C4-2B (cell line): ENCODE results near the gene CD44.

Experiments
- H3K27ac ChIP-seq: fragments of 450-650 bp; 2 replicates; pipeline ENCODE4 v1.5.1; 2017
- ZFX ChIP-seq: fragments of 450-650 bp; IDR thresholded peaks from 2 replicates; pipeline ENCODE4 v1.6.1; 2017
- TF ChIP-seq, protein P1 (sequence below): fragments of 450-650 bp; conservative IDR thresholded peaks from 2 replicates; pipeline ENCODE4 v1.5.1; 2017; ENCODE audit warnings: mild to moderate bottlenecking

Gene CD44

DNA sequence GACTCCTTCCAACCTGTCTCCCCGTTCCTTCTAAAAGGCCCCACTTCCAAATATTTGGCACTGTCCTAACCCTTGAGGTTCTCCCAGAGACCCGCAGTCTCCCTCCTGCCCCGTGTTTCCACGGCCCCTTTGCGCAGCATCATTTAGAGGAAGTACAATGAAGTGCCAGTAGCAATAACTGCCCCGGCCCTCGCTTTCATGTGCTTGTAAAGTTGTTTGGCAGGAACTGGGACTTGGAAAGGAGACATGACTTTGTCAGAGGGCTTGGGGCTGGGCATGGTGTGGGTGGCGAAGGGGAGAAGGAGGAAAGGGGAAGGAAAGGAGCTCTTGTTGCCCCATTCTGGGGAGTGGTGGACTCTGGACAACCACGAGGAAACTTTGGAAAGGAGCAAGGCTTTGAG lies 2.6 kb downstream of the CD44 start:
- TF ChIP-seq ZFX = no peak
- TF ChIP-seq, protein P1, sequence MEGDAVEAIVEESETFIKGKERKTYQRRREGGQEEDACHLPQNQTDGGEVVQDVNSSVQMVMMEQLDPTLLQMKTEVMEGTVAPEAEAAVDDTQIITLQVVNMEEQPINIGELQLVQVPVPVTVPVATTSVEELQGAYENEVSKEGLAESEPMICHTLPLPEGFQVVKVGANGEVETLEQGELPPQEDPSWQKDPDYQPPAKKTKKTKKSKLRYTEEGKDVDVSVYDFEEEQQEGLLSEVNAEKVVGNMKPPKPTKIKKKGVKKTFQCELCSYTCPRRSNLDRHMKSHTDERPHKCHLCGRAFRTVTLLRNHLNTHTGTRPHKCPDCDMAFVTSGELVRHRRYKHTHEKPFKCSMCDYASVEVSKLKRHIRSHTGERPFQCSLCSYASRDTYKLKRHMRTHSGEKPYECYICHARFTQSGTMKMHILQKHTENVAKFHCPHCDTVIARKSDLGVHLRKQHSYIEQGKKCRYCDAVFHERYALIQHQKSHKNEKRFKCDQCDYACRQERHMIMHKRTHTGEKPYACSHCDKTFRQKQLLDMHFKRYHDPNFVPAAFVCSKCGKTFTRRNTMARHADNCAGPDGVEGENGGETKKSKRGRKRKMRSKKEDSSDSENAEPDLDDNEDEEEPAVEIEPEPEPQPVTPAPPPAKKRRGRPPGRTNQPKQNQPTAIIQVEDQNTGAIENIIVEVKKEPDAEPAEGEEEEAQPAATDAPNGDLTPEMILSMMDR = no peak
- peak overlapping the region; percentile 42 for H3K27ac ChIP-seq

DNA sequence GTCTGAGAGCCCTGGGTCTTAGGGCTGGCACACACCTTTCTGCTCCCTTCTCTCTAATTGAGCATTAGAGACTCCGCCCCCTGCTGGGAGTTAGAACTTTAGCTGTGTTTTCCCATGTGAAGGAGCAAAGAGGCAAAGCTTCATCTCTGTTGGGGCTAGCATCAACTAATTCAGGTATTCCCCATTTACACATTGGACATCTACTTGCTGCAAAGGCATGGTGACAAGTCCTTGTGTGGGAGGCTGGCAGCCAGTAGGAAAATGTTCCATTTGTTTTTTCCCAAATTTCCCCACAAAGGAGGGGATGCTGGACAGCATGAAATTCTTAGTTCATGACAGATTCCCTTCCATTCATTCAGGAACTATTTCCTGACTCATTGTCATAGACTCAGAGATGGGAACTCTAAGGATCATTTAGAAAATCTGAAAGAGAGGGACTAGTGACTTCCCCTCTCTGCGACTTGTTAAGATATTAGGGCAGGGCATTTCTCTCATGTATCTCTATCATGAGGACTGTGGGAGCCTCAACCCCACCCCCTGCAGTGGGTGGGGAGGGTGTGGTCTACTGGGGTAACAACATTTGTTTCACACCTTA lies 3.6 kb downstream of the CD44 start:
- no peak for TF ChIP-seq ZFX
- TF ChIP-seq, protein P1 = peak; percentile 35
- no peak overlapping the region for H3K27ac ChIP-seq

DNA sequence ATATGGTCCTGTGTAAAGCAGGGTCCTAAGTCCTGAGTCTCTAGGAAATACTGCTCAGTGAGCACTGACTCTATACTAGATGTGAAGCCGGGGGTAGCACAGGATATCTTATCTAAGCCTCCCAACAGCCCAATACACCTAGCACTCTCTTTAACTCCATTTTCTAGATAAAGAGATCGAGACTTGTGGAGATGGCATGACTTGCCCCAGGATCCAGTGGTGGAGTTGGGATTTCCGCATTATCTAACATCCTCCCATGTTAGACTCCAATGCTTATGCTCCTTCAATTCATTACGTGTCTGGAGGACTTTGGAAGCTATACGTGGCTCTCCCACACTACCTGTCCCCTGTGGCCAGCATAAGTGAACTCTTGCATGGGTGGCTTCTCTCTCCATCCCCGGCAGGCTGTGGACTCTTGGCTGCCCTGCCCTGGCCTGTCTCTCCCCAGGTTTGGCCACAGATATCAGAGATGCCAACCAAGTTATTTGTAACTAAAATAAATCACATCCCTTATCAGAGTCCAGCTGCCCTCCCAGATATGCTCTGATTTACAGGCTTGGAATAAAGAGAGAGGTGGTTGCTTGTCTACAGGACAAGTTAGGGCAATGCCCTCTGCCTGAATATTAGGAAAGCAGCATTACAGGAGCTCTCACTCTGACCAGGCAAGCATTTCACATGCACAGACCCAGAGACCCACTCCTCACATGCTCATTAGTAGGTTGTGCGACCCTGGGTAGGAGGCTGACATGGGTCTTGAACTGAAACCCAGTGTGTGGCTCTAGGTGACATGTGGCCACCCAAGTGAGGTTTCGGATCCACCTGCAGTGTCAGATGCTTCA lies 4.5 kb downstream of the CD44 start:
- TF ChIP-seq, protein P1 = no peak
- TF ChIP-seq ZFX = no peak
- no peak overlapping the region for H3K27ac ChIP-seq

DNA sequence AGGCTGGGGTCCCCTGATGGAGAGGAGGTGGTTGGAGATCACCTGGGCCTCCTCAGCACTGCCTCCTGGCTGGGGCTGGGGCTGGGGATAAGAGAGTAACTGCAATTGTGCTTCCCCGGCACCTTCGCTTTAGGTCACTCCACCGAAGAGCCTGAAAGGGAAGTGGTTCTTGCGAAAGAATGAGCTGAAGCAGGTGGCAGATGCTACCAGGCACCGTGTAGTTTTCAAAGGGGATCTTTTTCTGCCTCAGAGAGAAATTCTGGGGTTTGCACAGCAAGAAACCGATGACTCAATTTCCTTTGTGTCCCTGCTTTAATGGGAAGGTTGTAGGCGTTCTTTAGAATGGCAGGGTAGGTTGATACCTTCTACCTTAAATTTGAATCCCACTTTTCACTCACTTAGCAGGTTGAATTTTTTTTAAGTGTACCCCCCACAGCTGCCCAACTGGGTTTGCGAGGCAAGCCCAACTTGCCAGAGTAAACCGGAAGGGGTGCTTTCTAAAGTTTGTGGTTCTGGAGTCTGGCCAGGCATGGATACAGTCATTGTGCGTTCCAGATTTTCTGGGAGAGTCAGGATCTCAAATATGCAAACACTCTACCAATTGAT lies 5.3 kb downstream of the CD44 start:
- H3K27ac ChIP-seq = no peak overlapping the region
- TF ChIP-seq ZFX = no peak

DNA sequence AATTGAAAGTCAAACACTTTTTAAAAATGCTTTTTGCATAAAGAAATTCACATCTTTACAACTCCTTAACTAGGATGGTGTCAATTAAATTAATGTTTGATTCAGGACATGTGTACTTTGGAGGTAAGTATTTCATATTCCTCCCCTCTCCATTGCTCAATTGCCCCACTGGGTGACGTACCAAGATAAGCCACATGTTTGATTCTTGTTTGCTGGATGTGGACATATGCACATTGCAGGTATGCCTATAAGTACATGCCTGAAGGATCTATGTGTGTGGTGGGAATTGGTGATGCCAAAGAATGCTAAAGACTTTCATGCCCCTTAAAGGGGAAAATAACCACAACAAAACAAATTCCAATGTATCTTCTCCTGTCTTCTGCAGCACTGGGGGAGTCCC lies 5.8 kb downstream of the CD44 start:
- no peak overlapping the region for H3K27ac ChIP-seq

DNA sequence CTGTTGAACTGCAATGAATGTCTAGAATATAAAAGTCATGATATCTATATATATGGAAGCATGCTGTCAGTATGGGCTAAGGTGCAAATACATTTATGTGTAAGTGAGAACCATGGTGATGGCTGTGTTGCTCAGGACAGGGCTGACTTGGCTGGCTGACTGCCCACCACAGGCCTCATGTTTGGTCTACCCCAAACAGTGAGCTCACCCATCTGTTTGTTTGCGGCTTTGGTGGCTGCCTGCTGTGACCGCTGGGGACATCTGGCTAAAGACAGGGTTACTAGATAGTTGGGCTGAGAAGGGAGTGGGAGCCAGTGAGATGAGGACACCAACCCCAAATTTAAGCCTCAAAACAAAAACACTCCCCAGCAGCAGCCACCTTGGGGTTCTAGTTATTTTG lies 6.3 kb downstream of the CD44 start:
- no peak overlapping the region for H3K27ac ChIP-seq
- TF ChIP-seq, protein P1 = no peak
- no peak for TF ChIP-seq ZFX

More for the DNA sequence above, 5.8 kb downstream of the CD44 start:
- TF ChIP-seq, protein P1 = no peak
- TF ChIP-seq ZFX = no peak

DNA sequence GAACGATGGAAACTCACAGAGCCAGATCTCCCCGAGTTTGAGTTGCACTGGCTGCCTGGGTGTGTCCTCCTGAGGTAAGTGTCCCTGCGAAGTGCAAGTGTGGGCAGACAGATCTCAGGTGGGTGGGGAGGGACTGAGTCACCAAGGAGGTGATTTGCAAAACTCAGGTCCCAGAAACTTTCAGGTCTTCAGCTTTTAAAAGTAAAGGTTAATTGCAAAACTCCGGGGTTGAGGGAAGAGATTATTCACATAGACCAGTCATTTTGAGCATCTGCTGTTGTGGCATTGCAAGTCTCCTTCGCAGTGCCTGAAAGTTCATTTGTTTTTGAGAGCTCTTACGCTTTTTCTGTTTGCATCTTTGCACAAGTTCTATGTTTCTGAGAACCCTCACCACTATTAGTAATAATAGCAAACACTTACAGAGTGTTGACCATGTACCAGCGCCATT lies 7.1 kb downstream of the CD44 start:
- no peak for TF ChIP-seq ZFX
- TF ChIP-seq, protein P1 = no peak
- H3K27ac ChIP-seq = no peak overlapping the region
